22Rv1 (cell line): ENCODE data around the gene PMF1.

ENCODE experiments used
- ZFX ChIP-seq: fragments of 450-650 bp; IDR thresholded peaks from 2 replicates; pipeline ENCODE4 v1.6.1; 2017; ENCODE audit warnings: antibody characterized with exemption, borderline replicate concordance
- TF ChIP-seq, protein P1 (sequence below): fragments of 450-650 bp; IDR thresholded peaks from 2 replicates; pipeline ENCODE4 v1.5.1; 2017; ENCODE audit warnings: mild to moderate bottlenecking

DNA sequence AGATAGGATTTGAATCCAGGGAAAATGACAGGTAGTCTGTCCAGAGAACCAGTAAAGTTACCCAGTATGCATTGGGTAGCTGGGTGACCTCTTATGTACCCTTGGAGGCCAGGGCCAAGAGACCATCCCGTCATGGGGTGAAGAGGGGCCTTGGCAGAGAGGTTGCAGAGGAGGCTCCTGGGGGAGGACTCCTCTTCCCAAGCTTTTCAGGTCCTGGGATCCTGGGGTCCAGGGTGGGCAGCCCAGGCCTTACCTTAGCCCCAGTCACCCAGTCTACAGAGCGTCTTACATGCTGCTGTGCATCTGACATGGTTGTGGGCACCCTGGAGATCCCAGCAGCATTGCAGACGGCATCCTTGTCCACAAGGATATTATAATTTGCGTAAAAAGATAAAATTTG lies 14.0 kb downstream of the PMF1 start:
- TF ChIP-seq, protein P1, sequence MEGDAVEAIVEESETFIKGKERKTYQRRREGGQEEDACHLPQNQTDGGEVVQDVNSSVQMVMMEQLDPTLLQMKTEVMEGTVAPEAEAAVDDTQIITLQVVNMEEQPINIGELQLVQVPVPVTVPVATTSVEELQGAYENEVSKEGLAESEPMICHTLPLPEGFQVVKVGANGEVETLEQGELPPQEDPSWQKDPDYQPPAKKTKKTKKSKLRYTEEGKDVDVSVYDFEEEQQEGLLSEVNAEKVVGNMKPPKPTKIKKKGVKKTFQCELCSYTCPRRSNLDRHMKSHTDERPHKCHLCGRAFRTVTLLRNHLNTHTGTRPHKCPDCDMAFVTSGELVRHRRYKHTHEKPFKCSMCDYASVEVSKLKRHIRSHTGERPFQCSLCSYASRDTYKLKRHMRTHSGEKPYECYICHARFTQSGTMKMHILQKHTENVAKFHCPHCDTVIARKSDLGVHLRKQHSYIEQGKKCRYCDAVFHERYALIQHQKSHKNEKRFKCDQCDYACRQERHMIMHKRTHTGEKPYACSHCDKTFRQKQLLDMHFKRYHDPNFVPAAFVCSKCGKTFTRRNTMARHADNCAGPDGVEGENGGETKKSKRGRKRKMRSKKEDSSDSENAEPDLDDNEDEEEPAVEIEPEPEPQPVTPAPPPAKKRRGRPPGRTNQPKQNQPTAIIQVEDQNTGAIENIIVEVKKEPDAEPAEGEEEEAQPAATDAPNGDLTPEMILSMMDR: no peak
- no peak for TF ChIP-seq ZFX
